GM23248 (cell line): ENCODE measurements around the gene ENTPD2.

Experiments used
- EZH2 ChIP-seq: fragments of 200-600 bp; sonication (generic); IDR thresholded peaks from 2 replicates; pipeline ENCODE4 v1.6.1; 2018; ENCODE audit warnings: antibody characterized with exemption, mild to moderate bottlenecking; ENCODE audit not compliant: insufficient read depth, poor library complexity, severe bottlenecking
- EZH2phosphoT487 ChIP-seq: fragments of 200-600 bp; sonication (generic); IDR thresholded peaks from 2 replicates; pipeline ENCODE4 v1.6.1; 2018; ENCODE audit warnings: antibody characterized with exemption, moderate library complexity, mild to moderate bottlenecking, low read depth; ENCODE audit not compliant: insufficient read depth

DNA sequence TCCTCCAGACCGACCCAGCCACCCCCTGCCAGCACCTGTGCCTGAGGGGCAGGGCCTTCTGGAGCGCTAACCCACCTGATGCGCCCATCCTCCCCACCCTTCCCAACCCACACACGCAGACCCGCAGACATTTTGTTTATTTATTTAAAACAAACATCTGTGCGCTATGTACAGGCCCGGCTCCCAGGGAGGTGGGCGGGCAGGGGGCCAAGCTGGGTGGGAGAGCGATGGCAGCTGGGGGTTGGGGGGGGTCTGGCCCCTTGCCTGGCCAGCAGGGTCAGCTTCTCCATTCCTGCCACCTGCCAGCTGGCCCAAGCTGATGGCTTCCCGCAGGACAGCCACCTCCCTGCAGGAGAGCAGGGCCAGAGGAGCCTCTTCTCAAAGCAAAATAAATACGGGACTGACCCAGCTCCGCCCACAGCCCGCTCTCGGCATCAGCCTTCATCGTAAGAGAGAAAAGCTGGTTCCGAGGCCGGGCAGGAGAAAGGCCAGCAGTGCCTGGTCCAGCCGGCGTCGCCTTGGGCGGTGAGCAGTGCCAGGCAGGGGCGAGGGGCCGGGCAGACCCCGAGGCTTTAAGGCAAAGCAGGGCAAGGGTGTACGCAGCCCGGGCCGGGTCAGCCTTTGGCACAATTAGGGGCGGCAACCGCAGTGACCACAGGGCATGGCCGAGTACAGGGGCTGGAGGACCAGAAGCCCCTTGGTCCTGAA, 46.6 kb downstream of the ENTPD2 start:
- TF ChIP-seq EZH2 (no peak), EZH2phosphoT487 (no peak)
